DND-41 (cell line): ENCODE data around the gene SSR4.

ENCODE experiments used
- ATAC-seq: fragments of 200-7000 bp; cut with Tn5 transposase; 3 replicates; pipeline ENCODE4 v1.9.1; 2021; ENCODE audit warnings: low read depth; ENCODE audit not compliant: insufficient read depth
- DNase-seq: peaks from one replicate; pipeline ENCODE4 v3.0.0-alpha.2; 2020
- H2AFZ ChIP-seq: 2 replicates; pipeline ENCODE4 v1.6.0; 2012; ENCODE audit warnings: low read depth, low read length
- H3K27ac ChIP-seq: 2 replicates; pipeline ENCODE4 v1.5.1; 2012; ENCODE audit warnings: low read length, inconsistent platforms
- H3K27me3 ChIP-seq: fragments of 200-600 bp; sonication (generic); 2 replicates; pipeline ENCODE4 v1.6.0; 2012; ENCODE audit warnings: low read length, mild to moderate bottlenecking, inconsistent platforms; ENCODE audit not compliant: insufficient read depth, poor library complexity
- H3K36me3 ChIP-seq: 2 replicates; pipeline ENCODE4 v1.5.1; 2012; ENCODE audit warnings: low read length, inconsistent platforms; ENCODE audit not compliant: insufficient read depth
- H3K4me1 ChIP-seq: 2 replicates; pipeline ENCODE4 v1.5.1; 2012; ENCODE audit warnings: mild to moderate bottlenecking, low read length; ENCODE audit not compliant: insufficient read depth
- H3K4me2 ChIP-seq: 2 replicates; pipeline ENCODE4 v1.6.0; 2012; ENCODE audit warnings: mild to moderate bottlenecking, moderate library complexity, low read length, inconsistent platforms; ENCODE audit not compliant: insufficient read depth
- H3K4me3 ChIP-seq, 2 experiments: fragments of 200-600 bp in 1 of 2; shearing (Covaris generic) in 1 of 2; 2 replicates each; pipeline ENCODE4 v1.5.1; 2012 to 2016; ENCODE audit warnings: inconsistent platforms in 2 of 2, low read length in 2 of 2, mild to moderate bottlenecking in 2 of 2, low read depth in 1 of 2, moderate library complexity in 1 of 2
- H3K79me2 ChIP-seq: 2 replicates; pipeline ENCODE4 v1.6.0; 2012; ENCODE audit warnings: low read length, inconsistent platforms; ENCODE audit not compliant: insufficient read depth
- H3K9ac ChIP-seq: 2 replicates; pipeline ENCODE4 v1.6.0; 2012; ENCODE audit warnings: low read depth, mild to moderate bottlenecking, inconsistent platforms, low read length, moderate library complexity
- H3K9me3 ChIP-seq: 2 replicates; pipeline ENCODE4 v1.5.1; 2012; ENCODE audit warnings: low read length, moderate library complexity, mild to moderate bottlenecking, inconsistent platforms; ENCODE audit not compliant: insufficient read depth, severe bottlenecking
- H4K20me1 ChIP-seq: 2 replicates; pipeline ENCODE4 v1.6.0; 2012; ENCODE audit warnings: low read length; ENCODE audit not compliant: insufficient read depth
- CTCF ChIP-seq: IDR thresholded peaks from 2 replicates; pipeline ENCODE4 v1.5.1; 2012; ENCODE audit warnings: borderline replicate concordance, low read length, moderate library complexity, mild to moderate bottlenecking; ENCODE audit not compliant: poor library complexity, severe bottlenecking; ENCODE audit errors: extremely low read depth
- EZH2 ChIP-seq: IDR thresholded peaks from 3 replicates; pipeline ENCODE4 v1.6.1; 2012; ENCODE audit warnings: borderline replicate concordance, low read depth, mild to moderate bottlenecking, moderate library complexity, low read length, inconsistent platforms; ENCODE audit not compliant: severe bottlenecking

The SSR4 gene

GRCh38 chrX:153801669-153802068, 7.2 kb downstream of the SSR4 start:
- peaks cover 22% of the 10 kb centered on the region for H3K36me3 ChIP-seq

GRCh38 chrX:153802513-153803045, 8.1 kb downstream of the SSR4 start:
- Histone ChIP-seq H3K4me3 (no peak overlapping the region), H2AFZ (no peak overlapping the region), H3K9me3 (no peaks in the 10 kb centered on the region), H3K9ac (no peak overlapping the region), H3K27me3 (no peaks in the 10 kb centered on the region), H3K27ac (no peak overlapping the region), H3K79me2 (no peaks in the 10 kb centered on the region), H3K36me3 (peaks cover 13% of the 10 kb centered on the region), H4K20me1 (peaks cover 5% of the 10 kb centered on the region; the same call in 1 of the 2 replicates), H3K4me1 (no peaks in the 10 kb centered on the region), H3K4me2 (no peak overlapping the region)
- no peak for TF ChIP-seq EZH2
- TF ChIP-seq CTCF: no peak
- no peak for ATAC-seq
- DNase-seq: no peak

More at GRCh38 chrX:153801669-153802068, 7.2 kb downstream of the SSR4 start:
- H3K79me2 ChIP-seq: 0 out of 2 replicates have a peak, but pooled peaks cover 2% of the 10 kb centered on the region
- no peak overlapping the region for H3K9ac ChIP-seq
- H2AFZ ChIP-seq: no peak overlapping the region
- no peaks in the 10 kb centered on the region for H3K27me3 ChIP-seq
- TF ChIP-seq EZH2 (no peak), CTCF (no peak)
- no peak overlapping the region for H3K27ac ChIP-seq
- H3K4me2 ChIP-seq: no peak overlapping the region
- H3K4me3 ChIP-seq: no peak overlapping the region
- ATAC-seq: no peak
- no peak for DNase-seq
- H3K4me1 ChIP-seq: 0 out of 2 replicates have a peak, but pooled peaks cover 2% of the 10 kb centered on the region
- H4K20me1 ChIP-seq: peaks cover 7% of the 10 kb centered on the region; the same call in 1 of the 2 replicates
- H3K9me3 ChIP-seq: no peaks in the 10 kb centered on the region

- H3K4me1 ChIP-seq: no peaks in the 10 kb centered on the region
- peaks cover 4% of the 10 kb centered on the region for H3K36me3 ChIP-seq
- DNase-seq (no peak), ATAC-seq (no peak)
- no peak overlapping the region for H3K27ac ChIP-seq
- no peaks in the 10 kb centered on the region for H3K79me2 ChIP-seq
- no peaks in the 10 kb centered on the region for H3K27me3 ChIP-seq
- H3K4me3 ChIP-seq: no peak overlapping the region
- peaks cover 2% of the 10 kb centered on the region; the same call in 1 of the 2 replicates for H4K20me1 ChIP-seq
- H3K9ac ChIP-seq: no peak overlapping the region
- TF ChIP-seq CTCF (no peak), EZH2 (no peak)
- H2AFZ ChIP-seq: no peak overlapping the region
- H3K4me2 ChIP-seq: no peak overlapping the region
- H3K9me3 ChIP-seq: no peaks in the 10 kb centered on the region
Observed at GRCh38 chrX:153803211-153804099, 9.0 kb downstream of the SSR4 start.
